Lung (tissue), 12 donors: ENCODE data around the gene TBC1D2. TPM values are rescaled to one million over a fixed set of nuclear protein-coding genes. Genes with fewer than 3 reads are reported as not detected.

Experiments used
- ATAC-seq: fragments of 200-7000 bp; cut with Tn5 transposase; one replicate; pipeline ENCODE4 v1.9.1; 2020; ENCODE audit warnings: moderate number of reproducible peaks; ENCODE audit not compliant: insufficient read depth, low FRiP score
- DNase-seq, 3 donors: peaks; one replicate each; pipeline ENCODE4 v3.0.0-alpha.2; 2013 to 2017
- H3K27ac ChIP-seq, 2 donors: one replicate each; pipeline ENCODE4 v1.5.1; 2013; ENCODE audit warnings: mild to moderate bottlenecking in 2 of 2, moderate library complexity in 2 of 2, control low read depth in 1 of 2, inconsistent platforms in 1 of 2, low read depth in 1 of 2, low read length in 1 of 2
- H3K27me3 ChIP-seq, 3 donors: one replicate each; pipeline ENCODE4 v1.5.1; 2013; ENCODE audit warnings: low read length in 2 of 3; ENCODE audit not compliant: control insufficient read depth in 3 of 3, insufficient read depth in 3 of 3
- H3K36me3 ChIP-seq, 4 donors: one replicate each; pipeline ENCODE4 v1.5.1; 2013; ENCODE audit warnings: low read length in 4 of 4, mild to moderate bottlenecking in 1 of 4, moderate library complexity in 1 of 4; ENCODE audit not compliant: control insufficient read depth in 4 of 4, insufficient read depth in 4 of 4
- H3K4me1 ChIP-seq, 5 donors: one replicate each; pipeline ENCODE4 v1.5.1; 2013; ENCODE audit warnings: low read length in 5 of 5, mild to moderate bottlenecking in 2 of 5, moderate library complexity in 1 of 5; ENCODE audit not compliant: control insufficient read depth in 5 of 5, insufficient read depth in 5 of 5
- H3K4me3 ChIP-seq: one replicate; pipeline ENCODE4 v1.5.1; 2013; ENCODE audit warnings: mild to moderate bottlenecking, control low read depth, moderate library complexity
- H3K9ac ChIP-seq, 2 donors: one replicate each; pipeline ENCODE4 v1.5.1; 2013; ENCODE audit warnings: low read length in 2 of 2, control low read depth in 1 of 2; ENCODE audit not compliant: insufficient read depth in 1 of 2
- H3K9me3 ChIP-seq, 4 donors: one replicate each; pipeline ENCODE4 v1.5.1; 2013; ENCODE audit warnings: low read length in 3 of 4, mild to moderate bottlenecking in 1 of 4, moderate library complexity in 1 of 4; ENCODE audit not compliant: control insufficient read depth in 4 of 4, insufficient read depth in 3 of 4
- WGBS, 2 donors: extraction: QIAGEN DNeasy Blood & Tissue Kit; methylation state at CpG; one replicate each; pipeline ENCODE4 v1.1.7; 2013; 5-methylcytosine and 5-hydroxymethylcytosine counted together
- polyA plus RNA-seq, 2 donors: library from polyadenylated mRNA; stranded (reverse); fragments of 200-250 nt; gene quantifications; one replicate each; pipeline ENCODE4 v1.2.1, GENCODE V29; 2013
- total RNA-seq, 2 donors: library from RNA; depleted of rRNA in 1 of 2; stranded (reverse); fragments of >200 nt in 1 of 2; gene quantifications; one replicate each; pipeline ENCODE4 v1.2.1, GENCODE V29; 2014 to 2021
- TF ChIP-seq, protein P1 (sequence below): IDR thresholded peaks from 2 replicates; pipeline ENCODE4 v1.5.1; 2012; ENCODE audit warnings: mild to moderate bottlenecking; ENCODE audit errors: control extremely low read depth, extremely low read depth
- donor health status: control.
- donor health status: control.
- donor health status: Bipolar disorder and iron deficiency.
- donor health status: healthy.
- donor health status: DM: yes; HTN: yes; CAD: no.

TBC1D2 gene
- total and polyA plus RNA-seq, 4 donors, result 31.3 to 73.0 (median 56.1) TPM

GRCh38 chr9:98216391-98216790 lies 39.1 kb downstream of the TBC1D2 start:
- Histone ChIP-seq H3K27ac (no peak overlapping the region), H3K9me3 (no peaks in the 10 kb centered on the region), H3K27me3 (no peaks in the 10 kb centered on the region), H3K36me3 (peaks cover 0 to 59% (median 0%) of the 10 kb centered on the region in 4 donors), H3K9ac (no peak overlapping the region), H3K4me1 (peaks cover 0 to 7% (median 0%) of the 10 kb centered on the region in 5 donors), H3K4me3 (no peak overlapping the region)
- 95 to 96% methylated on average over 3 of the region's 3 CpGs for WGBS, 2 donors
- ATAC-seq (no peak), DNase-seq (no peak)
- TF ChIP-seq, protein P1, sequence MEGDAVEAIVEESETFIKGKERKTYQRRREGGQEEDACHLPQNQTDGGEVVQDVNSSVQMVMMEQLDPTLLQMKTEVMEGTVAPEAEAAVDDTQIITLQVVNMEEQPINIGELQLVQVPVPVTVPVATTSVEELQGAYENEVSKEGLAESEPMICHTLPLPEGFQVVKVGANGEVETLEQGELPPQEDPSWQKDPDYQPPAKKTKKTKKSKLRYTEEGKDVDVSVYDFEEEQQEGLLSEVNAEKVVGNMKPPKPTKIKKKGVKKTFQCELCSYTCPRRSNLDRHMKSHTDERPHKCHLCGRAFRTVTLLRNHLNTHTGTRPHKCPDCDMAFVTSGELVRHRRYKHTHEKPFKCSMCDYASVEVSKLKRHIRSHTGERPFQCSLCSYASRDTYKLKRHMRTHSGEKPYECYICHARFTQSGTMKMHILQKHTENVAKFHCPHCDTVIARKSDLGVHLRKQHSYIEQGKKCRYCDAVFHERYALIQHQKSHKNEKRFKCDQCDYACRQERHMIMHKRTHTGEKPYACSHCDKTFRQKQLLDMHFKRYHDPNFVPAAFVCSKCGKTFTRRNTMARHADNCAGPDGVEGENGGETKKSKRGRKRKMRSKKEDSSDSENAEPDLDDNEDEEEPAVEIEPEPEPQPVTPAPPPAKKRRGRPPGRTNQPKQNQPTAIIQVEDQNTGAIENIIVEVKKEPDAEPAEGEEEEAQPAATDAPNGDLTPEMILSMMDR, result no peak

GRCh38 chr9:98215821-98216220 lies 39.6 kb downstream of the TBC1D2 start:
- TF ChIP-seq, protein P1, result no peak
- DNase-seq (peak in 1 of 3 donors; percentile 15), ATAC-seq (no peak)
- H3K9ac ChIP-seq, result no peak overlapping the region
- no peak overlapping the region for H3K27ac ChIP-seq
- peaks cover 0 to 59% (median 0%) of the 10 kb centered on the region in 4 donors for H3K36me3 ChIP-seq
- no peaks in the 10 kb centered on the region for H3K27me3 ChIP-seq
- H3K9me3 ChIP-seq, result no peaks in the 10 kb centered on the region
- WGBS, 2 donors, result 86 to 91% methylated on average over 9 of the region's 9 CpGs
- H3K4me1 ChIP-seq, result peaks cover 0 to 7% (median 0%) of the 10 kb centered on the region in 5 donors
- no peak overlapping the region for H3K4me3 ChIP-seq

- no peak overlapping the region for H3K27ac ChIP-seq
- H3K4me3 ChIP-seq, result no peak overlapping the region
- ATAC-seq, result no peak
- H3K9ac ChIP-seq, result no peak overlapping the region
- DNase-seq, result no peak
- H3K36me3 ChIP-seq, result peaks cover 0 to 59% (median 0%) of the 10 kb centered on the region in 4 donors
- WGBS, 2 donors, result 83 to 85% methylated on average over 5 of the region's 5 CpGs
- no peaks in the 10 kb centered on the region for H3K27me3 ChIP-seq
- peaks cover 0 to 4% (median 0%) of the 10 kb centered on the region in 5 donors for H3K4me1 ChIP-seq
- TF ChIP-seq, protein P1, result no peak
- H3K9me3 ChIP-seq, result no peaks in the 10 kb centered on the region
Measured at GRCh38 chr9:98215271-98215670, 40.2 kb downstream of the TBC1D2 start.

GRCh38 chr9:98214811-98215210 lies 40.6 kb downstream of the TBC1D2 start:
- TF ChIP-seq, protein P1, result no peak
- Histone ChIP-seq H3K4me1 (peaks cover 0 to 4% (median 0%) of the 10 kb centered on the region in 5 donors), H3K27me3 (no peaks in the 10 kb centered on the region), H3K9me3 (no peaks in the 10 kb centered on the region), H3K4me3 (no peak overlapping the region), H3K9ac (no peak overlapping the region), H3K27ac (no peak overlapping the region), H3K36me3 (peaks cover 0 to 57% (median 0%) of the 10 kb centered on the region in 4 donors)
- peak in 1 of 3 donors; percentile 5 for DNase-seq
- WGBS, 2 donors, result 72 to 83% methylated on average over 6 of the region's 6 CpGs
- no peak for ATAC-seq
